ENCODE data around the gene GTF3C1. TPM values are rescaled to one million over a fixed set of nuclear protein-coding genes. Genes with fewer than 3 reads are reported as not detected.
"Not testable (repeated sequence)": the region's sequence is repeated elsewhere in the genome, so short reads cannot be mapped to it uniquely, and the experiment has no call there.

The GTF3C1 gene
- polyA plus RNA-seq, 3 donors, result 97.6 to 105 (median 98.7) TPM

DNA sequence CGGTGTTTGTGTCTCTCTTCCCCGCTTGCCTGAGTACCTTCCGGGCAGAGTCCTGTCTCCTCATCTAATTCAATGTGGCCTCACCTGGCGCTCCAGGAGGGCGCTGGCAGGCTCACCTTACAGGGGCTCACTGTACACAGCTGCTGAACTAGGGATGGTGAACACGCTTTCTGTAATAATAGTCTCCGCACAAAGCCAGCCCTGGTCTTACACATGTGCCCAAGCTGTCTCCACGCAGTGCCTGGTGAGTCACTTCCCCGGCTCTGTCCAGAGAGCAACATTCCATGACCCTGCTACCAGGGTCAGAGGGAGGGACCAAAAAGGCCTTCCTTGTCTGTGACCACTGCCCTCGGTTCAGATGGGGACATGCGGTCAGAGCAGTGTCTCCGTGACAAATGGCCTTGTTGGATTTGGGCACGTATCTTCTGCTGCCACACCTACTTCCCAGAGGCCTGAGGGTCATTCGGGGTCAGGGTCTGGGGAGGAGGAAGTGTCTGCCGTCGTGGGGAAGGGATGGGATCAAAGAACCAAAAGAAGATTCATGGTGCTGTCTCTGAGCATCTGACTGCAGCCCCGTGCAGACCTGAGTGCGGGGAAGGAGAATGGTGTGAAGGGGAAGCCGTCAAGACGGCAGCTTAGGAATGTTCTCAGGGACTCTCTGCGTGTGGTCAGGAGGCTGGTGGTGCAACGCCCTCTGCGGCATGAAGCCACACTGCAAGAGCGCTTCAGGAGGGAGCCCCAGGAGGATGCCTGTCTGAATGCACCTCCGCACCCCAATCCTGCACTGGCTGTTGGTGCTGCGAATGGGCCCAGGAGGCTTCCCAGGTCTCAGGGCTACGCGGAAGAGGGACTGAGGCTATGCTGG is 78.9 kb downstream of the GTF3C1 start:
- no peak for DNase-seq

GRCh38 chr16:27468941-27469531 is 80.7 kb downstream of the GTF3C1 start:
- no peak for DNase-seq

- DNase-seq, result no peak
Measured at GRCh38 chr16:27465483-27465879, 84.2 kb downstream of the GTF3C1 start.

- DNase-seq, result no peak
Measured at GRCh38 chr16:27464626-27465482, 84.9 kb downstream of the GTF3C1 start.

- DNase-seq, result no peak
Measured at GRCh38 chr16:27463741-27464591, 85.7 kb downstream of the GTF3C1 start.

DNA sequence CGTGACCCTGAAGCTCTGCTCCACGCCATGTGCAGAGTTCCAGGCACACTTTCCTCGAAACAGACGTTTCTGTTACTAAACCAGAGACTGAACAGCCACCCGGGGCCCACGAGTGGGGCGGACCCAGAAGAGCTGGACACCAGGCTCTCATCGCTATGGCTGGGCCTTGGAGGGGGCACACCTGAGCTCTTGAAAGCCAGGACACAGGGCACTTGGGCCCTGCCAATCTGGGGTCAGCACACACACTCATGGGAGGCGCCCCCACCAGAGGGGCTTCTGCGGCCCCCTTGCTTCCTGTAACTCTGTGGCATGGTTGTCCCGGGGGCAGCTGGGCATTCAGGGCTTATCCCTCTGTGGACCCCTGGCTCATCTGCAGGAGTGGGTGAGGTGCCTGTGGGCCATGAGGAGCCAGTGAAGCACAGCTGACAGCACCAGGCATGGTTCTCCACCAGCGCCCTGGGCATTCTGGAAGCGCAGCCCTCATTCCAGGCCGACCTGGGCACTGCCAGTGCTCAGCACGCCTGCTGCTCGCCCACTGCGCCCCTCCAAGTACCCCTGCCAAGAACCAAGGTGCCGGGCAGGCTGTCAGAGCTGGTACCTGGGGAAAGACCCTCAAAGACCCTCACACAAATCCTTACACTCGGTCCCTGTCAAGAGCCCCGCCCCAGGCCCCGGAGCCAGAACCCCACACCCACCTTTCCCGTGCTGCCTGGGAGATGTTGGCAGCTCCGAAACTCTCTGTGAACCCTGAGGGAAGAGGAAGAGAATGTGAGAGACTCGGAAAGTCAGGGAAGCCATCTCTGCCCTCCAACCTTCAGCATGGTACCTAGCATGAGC is 86.6 kb downstream of the GTF3C1 start:
- no peak for DNase-seq

- DNase-seq, result no peak
Measured at GRCh38 chr16:27462200-27462845, 87.4 kb downstream of the GTF3C1 start.

GRCh38 chr16:27461483-27462171 is 88.1 kb downstream of the GTF3C1 start:
- DNase-seq, result peak; percentile 57

DNA sequence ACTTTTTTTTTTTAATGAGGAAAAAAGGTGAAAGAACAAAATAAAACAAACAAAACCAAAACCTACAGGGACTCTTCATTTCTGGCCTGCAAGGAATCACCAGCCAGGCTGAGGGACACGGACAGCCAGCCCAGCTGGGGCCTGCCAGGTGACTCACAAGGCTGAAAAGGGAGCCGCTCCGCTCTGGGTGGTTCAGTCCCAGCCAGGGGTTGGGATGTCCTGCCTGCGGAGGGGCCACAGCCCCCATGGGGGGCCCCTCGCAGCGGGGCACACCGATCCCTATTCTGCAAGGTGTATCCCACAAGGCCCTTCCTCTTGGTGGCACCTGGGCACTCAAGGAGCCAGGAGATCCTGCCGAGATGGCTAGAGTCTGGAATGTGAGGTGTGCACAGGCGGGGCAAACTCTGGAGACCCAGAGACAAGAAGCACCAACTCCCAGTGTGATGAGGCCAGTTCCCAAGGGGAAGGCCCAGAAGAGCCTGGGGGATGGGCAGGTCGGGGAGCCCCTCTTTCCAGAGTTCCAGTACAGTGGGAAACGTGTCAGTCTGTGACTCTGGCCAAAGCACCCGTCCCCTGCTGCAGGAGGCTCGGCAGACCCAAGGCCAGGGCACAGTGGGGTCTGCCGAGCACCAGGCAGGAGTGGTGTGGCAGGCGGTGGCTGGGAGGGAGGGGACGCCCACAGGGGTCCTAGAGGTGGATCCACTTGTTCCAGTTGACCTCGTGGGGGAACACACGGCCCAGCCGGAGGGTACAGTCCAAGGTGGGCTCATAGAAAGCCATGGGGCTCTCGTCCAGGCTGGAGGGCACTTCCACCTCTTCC is 88.8 kb downstream of the GTF3C1 start:
- no peak for DNase-seq

GRCh38 chr16:27460213-27460612 is 89.5 kb downstream of the GTF3C1 start:
- no peak for DNase-seq

DNA sequence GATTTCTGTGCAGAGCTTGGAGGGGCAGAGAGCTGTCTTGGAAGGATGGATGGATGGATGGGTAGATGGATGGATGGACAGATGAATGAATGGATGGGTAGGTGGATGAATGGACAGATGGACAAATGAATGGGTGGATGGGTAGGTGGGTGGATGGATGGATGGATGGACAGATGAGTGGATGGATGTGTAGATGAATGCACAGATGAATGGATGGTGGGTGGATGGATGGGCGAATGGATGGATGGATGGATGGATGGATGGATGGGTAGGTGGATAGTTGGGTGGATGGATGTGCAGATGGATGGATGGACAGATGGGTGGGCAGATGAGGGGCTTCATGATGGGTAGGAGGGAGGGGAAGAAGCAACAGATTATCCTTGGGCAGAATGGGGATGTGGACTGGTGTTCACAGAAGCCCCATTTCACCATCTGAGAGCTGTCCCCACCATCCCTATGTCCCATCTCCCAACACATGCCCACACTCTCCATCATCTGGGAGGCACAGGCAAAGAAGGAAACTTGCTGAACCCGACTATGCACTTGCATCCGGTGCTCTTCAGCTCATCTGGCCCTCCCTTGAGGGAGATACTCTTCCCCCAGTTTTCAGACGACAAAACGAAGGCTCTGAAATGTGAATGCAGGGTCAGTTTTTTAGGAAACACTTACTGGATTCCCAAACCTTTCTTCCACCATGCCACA is 90.6 kb downstream of the GTF3C1 start:
- no peak for DNase-seq

GRCh38 chr16:27458258-27458657 is 91.5 kb downstream of the GTF3C1 start:
- DNase-seq, result no peak

- not testable (repeated sequence) for DNase-seq
Measured at GRCh38 chr16:27457605-27457900, 92.2 kb downstream of the GTF3C1 start.

GRCh38 chr16:27455700-27456099 is 94.0 kb downstream of the GTF3C1 start:
- DNase-seq, result peak; percentile 51

- DNase-seq, result no peak
Measured at GRCh38 chr16:27453494-27453825, 96.3 kb downstream of the GTF3C1 start.

- DNase-seq, result no peak
Measured at GRCh38 chr16:27452569-27453493, 96.9 kb downstream of the GTF3C1 start.

DNA sequence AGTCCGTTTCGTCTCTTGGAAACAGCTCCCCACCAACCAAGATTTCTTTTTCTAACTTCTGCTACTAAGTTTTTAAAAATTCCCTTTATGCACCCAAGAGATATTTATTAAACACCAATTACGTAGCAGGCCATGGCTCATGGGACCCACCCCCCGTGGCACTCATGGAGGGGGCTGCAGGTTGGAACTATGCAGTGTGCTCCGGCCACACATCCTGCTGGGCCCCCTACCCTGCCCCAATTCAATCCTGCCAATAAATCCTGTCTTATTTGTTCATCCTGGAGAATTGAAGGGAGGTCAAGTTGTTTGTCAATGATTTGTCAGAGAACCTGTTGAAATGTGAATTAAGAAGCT is 99.5 kb downstream of the GTF3C1 start:
- DNase-seq, result no peak
